NCI-H2196 (cell line): ENCODE data around the gene COL4A1.

Experiments used
- DNase-seq: peaks from one replicate; lab custom pipeline; 2025; ENCODE audit not compliant: unreplicated experiment; lab: John Stamatoyannopoulos, UW

COL4A1 gene

GRCh38 chr13:110306960-110307766 lies at the start of gene COL4A1, which contains the start of gene COL4A2:
Gene COL4A1, minus strand, starts transcription at chr13:110307157. Its CDS starts 130 bp downstream, at chr13:110307027.
Gene COL4A2, plus strand, starts transcription at chr13:110307284. Its CDS starts 620 bp downstream, at chr13:110307904.
- DNase-seq = no peak

DNA sequence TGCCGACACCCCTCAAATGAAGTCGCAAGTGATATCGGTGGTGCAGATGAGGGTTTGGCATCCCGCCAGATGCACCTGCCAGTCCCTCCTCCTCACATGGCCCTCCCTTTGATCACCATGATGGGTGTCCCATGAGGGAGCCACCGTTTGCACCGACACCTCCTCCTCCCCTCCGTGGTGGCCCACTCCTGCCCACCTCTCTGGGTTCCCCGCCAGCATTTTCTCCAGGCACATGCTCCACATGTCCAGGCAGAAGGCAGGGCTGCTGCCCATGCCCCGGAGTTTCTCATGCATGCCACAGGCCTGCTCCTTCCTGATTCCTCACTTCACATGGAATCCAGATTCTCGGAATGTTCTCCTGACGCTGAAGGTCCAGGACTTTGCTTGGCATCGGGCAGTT lies 49.4 kb upstream of the COL4A1 start:
- no peak for DNase-seq

DNA sequence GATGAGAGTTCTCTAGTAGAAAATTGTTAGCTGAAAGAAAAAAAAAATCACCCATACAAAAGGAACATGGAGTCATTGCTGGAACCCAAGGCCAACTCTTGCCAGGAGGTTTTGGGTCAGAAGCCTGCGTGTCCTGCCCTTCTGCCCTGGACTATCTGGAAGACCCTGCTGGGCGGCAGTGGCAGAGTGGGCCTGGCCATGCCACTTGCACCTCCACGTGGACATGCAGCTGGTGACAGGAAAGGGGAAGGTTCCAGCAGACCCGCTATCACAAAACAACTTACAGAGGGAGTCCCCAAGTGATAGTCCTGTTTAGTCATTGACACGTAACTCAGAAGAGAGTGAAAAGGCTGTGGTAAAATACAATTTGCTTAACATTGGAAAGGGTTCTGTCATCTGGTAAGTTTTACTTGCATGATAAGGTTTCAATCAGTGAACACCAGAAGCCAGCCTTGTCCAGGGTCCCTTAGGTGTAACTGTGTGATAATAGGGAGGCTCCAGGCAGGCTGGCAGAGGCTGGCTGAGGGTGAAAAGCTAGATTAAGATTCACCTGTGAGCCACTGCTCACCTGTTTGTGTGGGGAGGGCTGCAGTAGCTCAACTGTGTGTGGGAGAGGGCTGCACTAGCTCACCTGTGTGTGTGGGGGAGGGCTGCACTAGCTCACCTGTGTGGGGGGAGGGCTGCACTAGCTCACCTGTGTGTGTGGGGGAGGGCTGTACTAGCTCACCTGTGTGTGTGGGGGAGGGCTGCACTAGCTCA lies 47.9 kb upstream of the COL4A1 start:
- no peak for DNase-seq

- DNase-seq = no peak
Measured at GRCh38 chr13:110354123-110354627, 47.2 kb upstream of the COL4A1 start.

DNA sequence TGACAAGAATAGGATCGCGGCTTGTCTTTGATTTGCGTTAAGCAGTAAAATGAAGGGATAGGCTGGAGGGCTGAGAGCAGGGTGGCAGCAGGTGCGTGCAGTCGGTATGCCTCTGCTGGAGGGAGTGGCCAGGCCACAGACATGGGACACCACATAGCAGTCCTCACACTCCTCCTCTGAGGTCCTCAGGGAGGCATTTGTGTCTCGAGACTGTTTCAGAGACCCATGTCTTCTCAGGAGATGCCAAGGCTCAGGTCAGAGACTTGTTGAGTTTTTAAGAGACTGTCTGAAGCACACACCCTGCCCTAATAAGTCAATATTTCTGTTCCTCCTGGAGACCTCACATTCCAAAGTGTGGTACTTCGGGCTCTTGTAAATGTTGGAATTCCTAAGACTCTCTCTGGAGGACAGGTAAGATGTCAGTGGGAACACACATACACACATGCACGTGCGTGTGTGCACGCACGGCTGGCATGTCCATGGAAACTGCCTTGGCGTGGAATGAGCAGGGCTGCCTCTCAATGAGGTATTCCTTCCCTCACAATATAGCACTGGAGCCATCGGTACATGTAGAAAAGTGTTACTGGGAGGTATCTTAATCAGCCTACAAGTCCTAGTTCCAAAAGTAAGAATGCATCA lies 46.5 kb upstream of the COL4A1 start:
- DNase-seq = no peak

- no peak for DNase-seq
Measured at GRCh38 chr13:110352735-110353134, 45.8 kb upstream of the COL4A1 start.

- DNase-seq = no peak
Measured at GRCh38 chr13:110351636-110352420, 44.9 kb upstream of the COL4A1 start.

GRCh38 chr13:110350509-110350908 lies 43.6 kb upstream of the COL4A1 start:
- no peak for DNase-seq

DNA sequence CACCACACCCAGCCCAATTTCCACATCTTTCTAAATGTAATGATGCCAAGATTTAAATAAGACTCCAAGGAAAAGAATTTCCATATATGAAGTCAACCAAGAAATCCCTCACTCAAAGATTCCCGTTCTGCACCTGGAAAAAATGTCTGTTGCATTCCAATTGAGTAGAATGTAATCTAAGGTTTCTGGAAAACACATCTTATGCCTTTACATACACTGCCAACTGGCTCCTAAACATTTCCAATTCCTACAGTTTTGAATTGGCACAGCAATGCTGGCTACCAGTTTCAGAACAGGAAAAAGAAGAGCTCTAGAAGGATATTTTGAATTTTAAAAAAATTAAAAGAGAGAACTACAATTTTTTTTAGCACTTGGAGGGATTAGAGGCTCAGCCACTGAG lies 43.1 kb upstream of the COL4A1 start:
- no peak for DNase-seq

DNA sequence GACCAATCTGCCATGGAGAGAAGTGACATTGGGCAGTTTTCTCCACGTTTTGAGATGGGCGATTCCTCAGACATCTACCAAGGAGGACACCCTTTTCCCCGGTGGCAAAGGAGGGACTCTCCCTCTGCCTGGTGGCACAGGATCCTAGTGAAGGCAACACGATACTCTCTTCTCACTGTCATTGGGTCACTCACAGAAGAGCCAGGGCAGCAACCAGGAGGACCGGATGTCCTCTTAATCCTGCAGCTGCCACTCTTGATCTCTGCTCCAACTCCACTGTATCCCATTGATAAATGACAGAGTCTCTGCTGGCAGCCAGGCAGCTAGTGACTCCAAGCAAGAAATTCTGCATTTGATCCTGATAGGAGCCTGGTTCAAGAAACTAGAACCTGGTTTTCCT lies 42.3 kb upstream of the COL4A1 start:
- no peak for DNase-seq

DNA sequence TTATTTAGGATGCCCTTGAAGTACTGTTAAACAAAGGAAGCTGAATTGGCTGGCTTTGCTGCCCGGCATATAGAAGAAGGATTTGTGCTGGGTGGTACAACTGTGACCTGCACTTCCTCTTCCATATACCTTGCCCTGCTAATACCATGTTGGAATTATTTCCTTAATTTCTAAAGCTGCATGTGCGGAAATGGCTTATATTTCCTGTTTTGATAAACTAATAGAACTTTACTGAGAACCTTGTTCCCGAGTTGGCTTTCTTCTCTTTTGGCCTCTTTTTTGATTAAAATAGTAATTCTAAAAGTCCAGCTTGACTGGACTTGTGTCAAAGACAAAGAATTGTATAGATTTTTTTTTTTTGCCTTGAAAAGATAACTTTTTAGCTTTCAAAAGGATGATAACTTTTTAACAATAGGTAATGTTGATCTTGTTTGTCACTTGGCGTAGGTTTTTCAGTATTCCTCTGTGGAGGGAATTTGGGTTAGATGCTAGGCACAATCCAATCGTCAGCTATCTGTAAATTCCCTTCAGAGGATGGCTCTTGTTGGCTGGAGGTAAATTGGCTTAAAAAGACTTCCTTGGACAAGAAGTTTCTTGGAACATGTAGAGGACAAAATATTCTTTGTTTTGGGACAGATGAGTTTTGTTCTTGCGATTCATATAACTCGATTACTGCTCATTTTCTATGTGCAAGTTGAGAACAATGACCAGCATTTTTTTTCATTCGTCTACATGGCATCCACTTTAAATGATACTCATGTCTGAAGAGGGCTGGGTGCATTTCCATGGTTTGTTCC lies 41.5 kb upstream of the COL4A1 start:
- DNase-seq = no peak

DNA sequence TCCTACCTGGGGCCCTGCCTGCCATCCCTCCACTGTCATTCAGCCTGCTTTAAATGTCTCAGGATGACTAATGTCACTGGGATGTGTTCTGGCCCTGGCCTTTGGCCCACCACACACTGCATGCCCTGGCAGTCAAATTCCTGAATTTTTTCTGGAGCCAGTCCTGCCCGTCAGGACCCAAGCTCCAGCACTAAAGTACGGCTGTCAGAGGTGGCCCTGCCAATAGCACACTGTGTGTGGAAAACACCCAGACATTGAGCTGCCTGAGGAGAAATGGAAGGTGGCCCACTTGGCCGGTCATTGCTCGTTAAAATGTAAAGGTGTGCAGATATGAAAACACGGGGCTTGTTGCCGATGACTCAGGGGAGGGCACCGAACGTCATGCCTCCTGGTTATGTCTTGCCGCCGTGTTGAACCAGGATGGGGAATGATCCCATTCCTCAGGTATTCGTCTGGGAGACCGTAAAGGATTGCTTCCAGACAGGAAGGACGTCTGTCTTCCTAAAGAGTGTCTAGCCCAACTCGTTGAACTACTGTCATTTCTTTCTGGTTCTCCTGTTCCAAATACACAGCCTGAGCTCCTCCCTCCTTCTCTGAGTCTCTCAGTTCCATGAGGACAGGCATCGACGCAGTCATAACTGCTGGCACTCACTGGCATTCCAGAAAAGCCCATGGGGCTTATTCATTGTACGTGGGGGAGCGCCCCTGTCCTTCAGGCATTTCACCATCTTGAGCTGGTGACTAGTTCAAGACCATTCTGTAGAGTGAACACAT lies 40.8 kb upstream of the COL4A1 start:
- no peak for DNase-seq

GRCh38 chr13:110347088-110347487 lies 40.1 kb upstream of the COL4A1 start:
- no peak for DNase-seq

- DNase-seq = peak; percentile 12
Measured at GRCh38 chr13:110346661-110347067, 39.7 kb upstream of the COL4A1 start.

DNA sequence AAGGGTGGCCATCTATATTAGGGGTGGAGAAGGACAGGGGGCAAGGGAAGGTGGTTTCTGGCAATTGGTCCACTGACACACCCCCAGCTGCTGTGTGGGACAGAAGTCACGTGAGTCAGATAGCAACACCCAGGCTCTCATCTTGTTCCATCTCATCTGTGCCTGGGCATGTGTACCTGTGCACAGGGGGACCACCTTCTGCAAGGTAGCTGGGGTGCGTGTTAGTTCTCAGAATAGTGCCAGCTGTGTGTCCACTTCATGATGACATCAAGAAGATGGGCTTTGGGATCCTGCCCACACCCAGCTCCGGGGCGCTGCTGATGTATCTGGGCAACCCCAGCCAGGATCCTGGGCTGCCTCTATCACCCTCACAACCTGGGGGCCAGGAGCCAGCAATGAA lies 38.7 kb upstream of the COL4A1 start:
- DNase-seq = no peak

DNA sequence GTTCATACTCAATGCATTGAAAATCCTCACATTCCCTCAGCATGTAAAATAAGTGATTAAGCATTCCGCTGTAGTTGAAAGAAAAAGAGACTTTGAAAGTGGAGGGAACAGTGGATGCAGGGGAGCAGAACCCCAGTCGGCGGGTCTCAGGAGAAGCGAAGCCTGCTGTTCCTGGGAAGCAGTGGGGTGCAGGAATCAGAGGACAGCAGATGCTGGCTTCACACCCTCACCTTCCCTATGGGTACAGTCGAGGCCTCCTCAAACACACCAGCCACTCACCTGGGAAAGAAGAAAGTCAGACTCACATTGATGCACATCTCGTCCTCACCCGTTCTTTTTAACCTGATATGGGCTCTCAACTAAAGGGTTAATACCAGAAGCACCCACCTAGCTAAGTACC lies 38.3 kb upstream of the COL4A1 start:
- DNase-seq = no peak

- DNase-seq = no peak
Measured at GRCh38 chr13:110344320-110344719, 37.4 kb upstream of the COL4A1 start.

DNA sequence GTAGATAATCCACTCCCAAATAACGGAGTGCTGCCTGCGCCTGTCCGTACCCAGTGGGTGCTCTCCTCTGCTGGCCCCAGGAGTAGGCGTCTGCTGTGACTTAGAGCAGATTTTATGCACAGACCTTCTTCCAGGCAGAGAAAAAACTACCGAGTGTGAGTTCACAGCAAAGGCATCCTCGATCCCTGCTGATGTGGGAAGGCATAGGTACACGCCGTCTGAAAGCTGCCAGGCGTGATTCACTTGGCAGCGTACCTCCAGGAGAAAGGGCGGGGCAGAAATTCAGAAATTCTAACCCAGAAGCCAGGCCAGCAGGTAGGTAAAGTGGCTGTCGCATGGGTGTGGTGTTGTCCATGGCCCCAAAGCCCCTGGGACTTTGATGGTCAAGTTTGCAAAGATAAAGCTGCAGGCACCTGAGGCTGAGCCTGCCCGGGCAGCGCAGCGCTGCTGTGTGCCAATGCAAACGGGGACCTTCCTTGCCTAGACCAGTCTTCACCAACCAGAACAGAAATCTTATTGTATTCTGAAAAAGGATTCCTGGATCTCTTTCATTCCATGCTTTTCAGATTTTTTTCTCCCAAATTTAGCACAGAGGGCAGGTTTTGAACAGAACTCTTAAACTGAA lies 36.4 kb upstream of the COL4A1 start:
- no peak for DNase-seq

- DNase-seq = no peak
Measured at GRCh38 chr13:110342474-110342873, 35.5 kb upstream of the COL4A1 start.
